Transverse colon (tissue), 4 donors: Measurements from ENCODE around the gene LRP1B. TPM values are rescaled to one million over a fixed set of nuclear protein-coding genes. Genes with fewer than 3 reads are reported as not detected.

Source experiments
- DNase-seq: peaks from one replicate; pipeline ENCODE4 v3.0.0-alpha.2; 2019
- H3K27ac ChIP-seq, 4 donors: fragments of 200-600 bp; sonication (generic); 2 replicates each; pipeline ENCODE4 v1.5.1; 2016 to 2018; ENCODE audit warnings: inconsistent platforms in 4 of 4
- H3K27me3 ChIP-seq: fragments of 200-600 bp; sonication (generic); 2 replicates; pipeline ENCODE4 v1.5.1; 2017; ENCODE audit warnings: inconsistent platforms
- H3K36me3 ChIP-seq, 4 donors: fragments of 200-600 bp; sonication (generic); 2 replicates each; pipeline ENCODE4 v1.5.1; 2017 to 2019; ENCODE audit warnings: inconsistent platforms in 4 of 4
- H3K4me1 ChIP-seq, 4 donors: fragments of 200-600 bp; sonication (generic); 2 replicates each; pipeline ENCODE4 v1.5.1; 2017 to 2020; ENCODE audit warnings: inconsistent platforms in 4 of 4
- H3K4me3 ChIP-seq, 4 donors: fragments of 200-600 bp; sonication (generic); 1 replicate in 1 of 4; 2 replicates in 3 of 4; pipeline versions ENCODE4 v1.5.1 to v1.6.1; 2017 to 2019; ENCODE audit warnings: inconsistent platforms in 4 of 4
- H3K9me3 ChIP-seq, 2 donors: fragments of 200-600 bp; sonication (generic); 2 replicates each; pipeline ENCODE4 v1.5.1; 2017 to 2019; ENCODE audit warnings: inconsistent platforms in 2 of 2
- EP300 ChIP-seq: sonication (generic); formaldehyde crosslinking; IDR thresholded peaks from one replicate; pipeline ENCODE4 v1.6.1; 2017; ENCODE audit warnings: antibody characterized with exemption, low read depth
- POLR2A ChIP-seq: fragments of 450-650 bp; IDR thresholded peaks from one replicate; pipeline ENCODE4 v1.6.1; 2016; ENCODE audit warnings: antibody characterized with exemption, mild to moderate bottlenecking, moderate library complexity
- POLR2AphosphoS5 ChIP-seq, 3 donors: sonication (generic); formaldehyde crosslinking; IDR thresholded peaks; one replicate each; pipeline ENCODE4 v1.6.1; 2016; ENCODE audit warnings: antibody characterized with exemption in 3 of 3
- WGBS, 2 donors: methylation state at CpG; one replicate each; pipeline ENCODE4 v1.1.5; 2018; ENCODE audit warnings: low coverage in 1 of 2; 5-methylcytosine and 5-hydroxymethylcytosine counted together
- in situ Hi-C, 4 donors: fragments of 200-750 bp; cut with MboI; loops; one replicate each; pipeline versions ENCODE4 v1.15.0 to v1.15.1; 2017; ENCODE audit warnings: low sequenced_read_pairs in 3 of 4, low pct_ligation_motif_present in 1 of 4, low pct_unique_long_range_greater_than_20kb in 1 of 4
- intact Hi-C: fragments of 100-400 bp; cut with DNase I; formaldehyde crosslinking; loops from one replicate; pipeline ENCODE4 v1.15.1; 2023; ENCODE audit warnings: low total_unique reads
- total RNA-seq, 4 donors: library from RNA; depleted of rRNA; stranded (reverse); fragments of >200 nt; gene quantifications; one replicate each; pipeline ENCODE4 v1.1.0, GENCODE V29; 2016
- TF ChIP-seq, protein P1 (sequence below), 5 experiments: fragments of 200-600 bp in 3 of 5; fragments of 450-650 bp in 2 of 5; sonication (generic) in 3 of 5; IDR thresholded peaks; 1 replicate in 2 of 5; 2 replicates in 3 of 5; pipeline ENCODE4 v1.5.1; 2016 to 2017; ENCODE audit warnings: antibody characterized with exemption in 5 of 5, inconsistent platforms in 3 of 5, mild to moderate bottlenecking in 2 of 5, moderate library complexity in 1 of 5

Gene LRP1B
- total RNA-seq, 4 donors from 2014 or later, result 0.48 to 5.4 (median 0.82) TPM; not detected in 1

DNA sequence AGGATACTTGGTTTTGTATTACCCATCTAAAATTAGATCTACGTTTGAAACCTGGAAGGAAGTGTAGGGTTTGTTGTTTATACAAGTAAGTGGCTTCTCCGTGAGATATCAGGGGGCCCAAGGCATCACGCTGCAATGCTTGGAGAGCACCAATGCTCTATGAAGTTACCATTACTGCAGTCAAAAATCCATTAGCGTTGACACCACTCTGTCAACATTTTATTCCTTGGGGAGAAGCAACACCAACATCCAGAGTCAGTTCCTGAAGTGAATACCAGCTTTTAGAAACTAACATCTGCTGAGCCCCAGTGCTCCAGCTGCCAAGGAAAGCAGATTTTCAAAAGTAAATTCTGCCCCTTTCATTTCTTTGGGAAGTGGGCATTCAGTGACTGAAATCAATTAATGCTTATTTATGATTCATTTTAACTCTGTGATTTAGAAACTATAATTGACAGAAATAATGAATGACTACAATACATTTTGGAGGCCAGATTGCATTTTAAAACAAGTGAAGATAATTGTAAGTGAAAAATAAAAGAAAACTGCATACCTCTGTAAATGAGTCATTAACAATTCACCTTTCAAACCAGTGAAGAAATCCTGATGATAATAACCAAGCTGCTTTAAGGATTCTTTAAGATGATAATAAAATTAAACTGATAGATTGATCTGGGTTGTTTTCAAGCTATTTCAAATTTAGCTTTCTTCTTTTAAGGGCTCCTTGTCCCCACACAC is 30.5 kb downstream of the LRP1B start:
- no peak overlapping the region for H3K27ac ChIP-seq
- intact Hi-C loops, result no loop called here
- H3K4me1 ChIP-seq, result no peaks in the 10 kb centered on the region
- TF ChIP-seq, protein P1, sequence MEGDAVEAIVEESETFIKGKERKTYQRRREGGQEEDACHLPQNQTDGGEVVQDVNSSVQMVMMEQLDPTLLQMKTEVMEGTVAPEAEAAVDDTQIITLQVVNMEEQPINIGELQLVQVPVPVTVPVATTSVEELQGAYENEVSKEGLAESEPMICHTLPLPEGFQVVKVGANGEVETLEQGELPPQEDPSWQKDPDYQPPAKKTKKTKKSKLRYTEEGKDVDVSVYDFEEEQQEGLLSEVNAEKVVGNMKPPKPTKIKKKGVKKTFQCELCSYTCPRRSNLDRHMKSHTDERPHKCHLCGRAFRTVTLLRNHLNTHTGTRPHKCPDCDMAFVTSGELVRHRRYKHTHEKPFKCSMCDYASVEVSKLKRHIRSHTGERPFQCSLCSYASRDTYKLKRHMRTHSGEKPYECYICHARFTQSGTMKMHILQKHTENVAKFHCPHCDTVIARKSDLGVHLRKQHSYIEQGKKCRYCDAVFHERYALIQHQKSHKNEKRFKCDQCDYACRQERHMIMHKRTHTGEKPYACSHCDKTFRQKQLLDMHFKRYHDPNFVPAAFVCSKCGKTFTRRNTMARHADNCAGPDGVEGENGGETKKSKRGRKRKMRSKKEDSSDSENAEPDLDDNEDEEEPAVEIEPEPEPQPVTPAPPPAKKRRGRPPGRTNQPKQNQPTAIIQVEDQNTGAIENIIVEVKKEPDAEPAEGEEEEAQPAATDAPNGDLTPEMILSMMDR (IDR thresholded peaks at IDR 0.05), result no peak
- TF ChIP-seq EP300 (no peak), POLR2AphosphoS5 (IDR thresholded peaks at IDR 0.05) (no peak), POLR2A (no peak)
- H3K9me3 ChIP-seq, result no peaks in the 10 kb centered on the region
- DNase-seq, result no peak
- WGBS, 2 donors, result 63 to 64% methylated on average over 3 to 4 of the region's 4 CpGs
- no peaks in the 10 kb centered on the region for H3K36me3 ChIP-seq
- no peak overlapping the region for H3K4me3 ChIP-seq
- no peaks in the 10 kb centered on the region for H3K27me3 ChIP-seq
- in situ Hi-C loops, result no loop called here

DNA sequence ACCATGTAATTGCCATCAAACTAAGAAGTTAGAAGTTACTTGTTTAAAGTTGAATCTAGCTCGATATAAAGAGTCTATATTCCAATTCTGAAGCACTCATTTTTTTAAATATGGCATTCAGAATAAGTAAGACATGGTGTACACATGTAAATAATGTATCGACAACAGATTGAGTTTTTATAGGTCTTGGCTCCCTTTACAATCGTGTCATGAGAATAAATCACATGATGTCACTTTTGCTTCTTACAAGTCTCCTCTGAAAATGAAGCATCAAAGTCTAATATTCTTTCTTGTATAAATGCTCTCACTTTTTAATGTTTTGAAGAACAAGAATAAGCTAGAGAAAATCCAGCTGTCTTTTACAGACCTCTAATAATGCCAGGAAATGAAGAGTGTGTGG is 33.1 kb downstream of the LRP1B start:
- Histone ChIP-seq H3K9me3 (no peaks in the 10 kb centered on the region), H3K36me3 (no peaks in the 10 kb centered on the region), H3K27me3 (no peaks in the 10 kb centered on the region), H3K4me3 (no peak overlapping the region), H3K27ac (no peak overlapping the region), H3K4me1 (no peaks in the 10 kb centered on the region)
- intact Hi-C loops (no loop called here), in situ Hi-C loops (no loop called here)
- WGBS, 2 donors, result 45 to 50% methylated on average over 3 of the region's 3 CpGs
- no peak for TF ChIP-seq EP300
- TF ChIP-seq POLR2A, result no peak
- TF ChIP-seq, protein P1 (IDR thresholded peaks at IDR 0.05), result no peak
- TF ChIP-seq POLR2AphosphoS5 (IDR thresholded peaks at IDR 0.05), result no peak
- no peak for DNase-seq

DNA sequence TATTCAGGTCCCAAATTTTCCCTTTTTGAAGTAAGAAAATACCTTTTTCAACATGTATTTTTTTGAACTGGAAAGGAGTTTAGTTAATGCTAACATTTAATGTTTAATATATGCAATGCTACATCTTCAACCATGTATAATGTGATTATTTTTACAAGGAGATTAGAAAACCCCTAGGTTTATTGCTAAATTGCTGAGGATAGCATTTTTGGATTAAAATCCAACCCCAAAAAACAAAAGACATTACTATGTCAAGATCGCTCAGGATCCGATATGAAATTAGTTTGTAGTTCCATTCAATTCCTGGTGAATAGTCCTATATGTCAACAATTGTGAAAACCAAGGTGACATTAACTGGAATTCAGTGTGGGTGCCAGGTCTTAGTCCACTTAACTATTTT is 35.2 kb downstream of the LRP1B start:
- no peaks in the 10 kb centered on the region for H3K27me3 ChIP-seq
- in situ Hi-C loops (no loop called here), intact Hi-C loops (no loop called here)
- no peaks in the 10 kb centered on the region for H3K36me3 ChIP-seq
- TF ChIP-seq EP300, result no peak
- no peak overlapping the region for H3K4me3 ChIP-seq
- H3K27ac ChIP-seq, result no peak overlapping the region
- H3K9me3 ChIP-seq, result no peaks in the 10 kb centered on the region
- no peaks in the 10 kb centered on the region for H3K4me1 ChIP-seq
- WGBS, 2 donors, result 80 to 82% methylated on average over 2 of the region's 2 CpGs
- no peak for DNase-seq

DNA sequence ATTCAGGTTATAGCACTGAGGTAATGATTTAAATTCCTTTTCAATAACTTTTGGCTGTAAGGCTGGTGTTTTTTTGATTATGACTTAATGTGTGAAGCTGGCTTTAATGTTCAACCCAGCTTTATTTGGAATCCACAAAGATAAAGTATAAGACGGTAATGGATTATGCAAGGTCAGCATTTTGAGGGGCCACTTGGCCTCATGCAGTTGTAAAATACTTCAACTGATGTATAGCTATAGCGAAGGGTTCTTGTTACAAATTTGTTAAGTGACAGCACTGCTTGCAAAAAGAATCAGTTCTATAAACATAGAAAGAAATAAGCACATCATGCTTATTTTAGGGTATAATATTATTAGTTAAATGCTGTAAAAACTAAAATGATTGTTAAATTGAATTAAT is 36.6 kb downstream of the LRP1B start:
- no peak for TF ChIP-seq POLR2AphosphoS5 (IDR thresholded peaks at IDR 0.05)
- TF ChIP-seq, protein P1 (IDR thresholded peaks at IDR 0.05), result no peak
- TF ChIP-seq POLR2A, result no peak
- no peak for TF ChIP-seq EP300
- in situ Hi-C loops (no loop called here), intact Hi-C loops (no loop called here)
- no peaks in the 10 kb centered on the region for H3K27me3 ChIP-seq
- no peaks in the 10 kb centered on the region for H3K36me3 ChIP-seq
- H3K27ac ChIP-seq, result no peak overlapping the region
- H3K4me3 ChIP-seq, result no peak overlapping the region
- DNase-seq, result no peak
- no peaks in the 10 kb centered on the region for H3K4me1 ChIP-seq
- H3K9me3 ChIP-seq, result no peaks in the 10 kb centered on the region
- WGBS, 2 donors, result 72 to 75% methylated on average over 2 of the region's 2 CpGs
